GM18505 (cell line): ENCODE results near the gene TGFA.

Source experiments
- ATAC-seq: cut with Tn5 transposase; IDR thresholded peaks from one replicate; pipeline ENCODE4 v1.9.1; 2021; ENCODE audit not compliant: unreplicated experiment
- POLR2A ChIP-seq: IDR thresholded peaks from 4 replicates; pipeline ENCODE4 v1.6.1; 2011; ENCODE audit warnings: borderline replicate concordance; ENCODE audit not compliant: insufficient read depth, insufficient read length; ENCODE audit errors: extremely low read depth

Gene TGFA

DNA sequence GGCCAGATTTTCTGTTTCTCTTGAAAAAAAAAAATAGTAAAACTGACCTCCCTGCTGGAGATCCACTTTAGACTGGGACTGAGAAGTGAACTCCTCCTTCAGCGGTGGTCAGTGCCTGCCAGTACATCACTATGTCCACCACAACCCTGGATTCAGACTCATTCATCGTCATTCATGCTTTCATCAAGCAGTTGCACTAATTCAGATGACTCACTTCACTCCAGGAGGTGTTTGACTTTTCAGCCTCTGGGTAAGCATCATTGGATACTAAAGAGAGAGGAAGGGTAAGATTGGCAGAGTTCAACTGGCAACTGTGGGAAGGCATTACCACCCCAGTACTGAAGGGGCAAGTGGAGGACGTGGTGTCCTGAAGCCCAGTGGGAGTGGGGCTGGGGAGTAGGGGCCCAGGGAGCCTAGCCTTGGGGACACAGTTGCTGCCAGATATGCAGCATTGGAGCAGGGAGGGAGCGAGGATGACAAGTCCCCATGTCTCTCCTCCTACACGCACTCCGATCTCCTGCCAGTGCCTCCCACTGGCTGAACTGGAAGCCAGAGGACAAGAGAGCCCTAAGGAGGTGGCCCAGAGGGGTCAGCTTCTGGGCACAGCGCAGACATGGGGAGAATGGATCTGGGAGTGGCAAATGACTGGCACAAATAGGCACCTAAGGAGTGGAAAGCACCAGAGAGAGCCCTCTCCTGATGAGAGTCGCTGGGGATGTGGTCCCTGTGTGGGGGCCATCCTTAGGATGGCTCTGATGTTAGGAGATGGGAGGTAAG, 111.1 kb downstream of the TGFA start:
- TF ChIP-seq POLR2A: no peak
- no peak for ATAC-seq

- no peak for ATAC-seq
- TF ChIP-seq POLR2A: no peak
Observed at GRCh38 chr2:70440621-70441020, 113.0 kb downstream of the TGFA start.

GRCh38 chr2:70435138-70435537, 118.5 kb downstream of the TGFA start:
- no peak for ATAC-seq
- no peak for TF ChIP-seq POLR2A

DNA sequence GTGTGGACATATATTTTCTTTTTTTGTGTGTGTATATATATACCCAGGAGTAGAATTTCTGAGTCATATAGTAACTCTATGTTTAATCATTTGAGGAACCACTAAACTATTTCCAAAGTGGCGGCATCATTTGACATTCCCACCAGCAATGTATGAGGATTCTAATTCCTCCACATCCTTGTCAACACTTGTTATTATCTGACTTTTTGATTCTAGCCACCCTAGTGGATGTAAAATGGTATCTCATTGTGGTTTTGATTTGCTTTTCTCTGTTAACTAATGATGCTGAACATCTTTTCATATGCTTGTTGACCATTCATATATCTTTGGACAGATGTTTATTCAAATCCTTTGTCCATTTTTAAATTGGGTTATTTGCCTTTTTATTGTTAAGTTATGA, 120.3 kb downstream of the TGFA start:
- TF ChIP-seq POLR2A: no peak
- no peak for ATAC-seq

GRCh38 chr2:70431716-70432347, 121.8 kb downstream of the TGFA start:
- no peak for ATAC-seq
- TF ChIP-seq POLR2A: no peak

DNA sequence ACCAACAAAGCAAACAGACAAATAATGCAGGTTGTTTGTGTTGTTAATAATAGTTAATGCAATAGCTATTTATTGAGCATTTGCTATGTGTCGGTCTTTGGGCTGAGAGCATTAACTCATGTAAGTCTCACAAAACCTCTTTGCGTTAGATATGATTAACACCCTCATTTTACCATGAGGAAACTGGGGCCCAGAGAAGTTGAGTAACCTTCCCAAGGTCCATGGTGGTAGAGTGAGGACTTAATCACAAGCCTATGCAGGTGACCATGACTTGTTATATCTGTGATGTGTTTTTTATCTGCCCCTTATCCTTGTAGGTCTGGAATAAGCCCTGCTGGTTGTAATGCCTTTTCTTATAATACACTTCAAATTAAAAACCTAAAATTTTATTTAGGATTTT, 127.3 kb downstream of the TGFA start:
- no peak for TF ChIP-seq POLR2A
- ATAC-seq: no peak

DNA sequence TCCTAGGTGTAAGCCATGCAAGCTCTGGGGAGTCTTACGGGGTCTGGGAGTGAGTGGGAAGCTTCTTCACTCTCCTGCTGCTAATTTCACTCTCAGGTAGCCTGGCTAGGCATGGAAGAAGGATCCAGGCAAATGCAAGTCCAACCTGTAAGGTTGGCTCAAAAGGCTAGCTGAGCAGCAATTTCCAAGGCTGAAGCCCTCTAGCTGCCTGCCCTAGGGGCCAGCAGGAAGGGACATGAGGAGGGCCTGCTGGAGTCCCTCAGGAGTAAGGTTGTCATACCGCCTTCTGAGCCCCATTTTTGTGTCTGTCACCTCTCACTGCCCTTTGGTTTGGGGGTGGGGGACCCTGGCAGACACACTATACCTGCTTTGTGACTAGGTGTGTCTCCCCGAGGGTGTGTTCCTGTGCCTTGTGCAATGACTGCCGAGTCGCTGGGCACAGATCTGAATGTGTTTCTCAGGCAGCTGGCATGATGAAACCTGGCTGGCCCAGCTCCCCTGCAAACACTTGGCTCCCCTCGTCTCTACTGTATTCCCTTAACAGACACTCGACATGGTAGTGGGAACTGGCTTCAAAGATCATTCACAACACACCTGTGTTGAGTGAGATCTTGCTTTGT, 127.8 kb downstream of the TGFA start:
- TF ChIP-seq POLR2A: no peak
- no peak for ATAC-seq

DNA sequence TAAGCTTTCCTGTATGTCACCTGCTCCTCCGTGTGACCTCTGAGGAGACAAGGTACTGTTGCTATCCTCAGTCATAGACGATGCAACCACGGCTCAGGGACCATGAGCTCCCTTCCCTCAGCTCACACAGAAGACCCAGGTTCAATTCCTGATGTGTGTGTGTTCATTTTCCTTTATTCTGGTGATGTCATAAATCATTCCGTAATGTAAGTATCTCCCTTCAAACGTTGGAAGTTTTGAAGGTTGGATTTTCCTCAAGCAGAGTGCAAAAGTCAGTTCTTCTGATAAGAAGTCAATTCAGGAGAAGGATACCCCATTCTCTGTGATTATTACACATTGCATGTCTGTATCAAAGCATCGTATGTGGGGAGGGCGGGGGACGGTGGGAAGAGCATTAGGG, 132.9 kb downstream of the TGFA start:
- no peak for ATAC-seq
- no peak for TF ChIP-seq POLR2A

GRCh38 chr2:70420143-70420542, 133.5 kb downstream of the TGFA start:
- no peak for TF ChIP-seq POLR2A

DNA sequence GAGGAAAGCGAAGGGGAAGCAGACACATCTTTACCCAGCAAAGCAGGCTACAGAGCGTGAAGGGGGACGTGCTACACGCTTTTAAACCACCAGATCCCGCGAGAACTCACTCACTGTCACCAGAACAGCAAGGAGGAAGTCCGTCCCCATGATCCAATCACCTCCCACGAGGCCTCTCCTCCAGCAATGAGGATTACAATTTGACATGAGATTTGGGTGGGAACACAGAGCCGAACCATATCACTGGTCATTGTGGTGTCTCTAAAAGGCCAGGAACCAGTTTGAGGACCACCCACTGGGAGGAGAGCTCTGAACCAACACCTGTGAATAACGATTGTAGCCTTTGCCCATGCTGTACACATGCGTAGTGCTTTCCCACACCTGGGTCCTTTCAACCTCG, 135.1 kb downstream of the TGFA start:
- no peak for TF ChIP-seq POLR2A
- no peak for ATAC-seq

More at GRCh38 chr2:70420143-70420542, 133.5 kb downstream of the TGFA start:
- no peak for ATAC-seq

DNA sequence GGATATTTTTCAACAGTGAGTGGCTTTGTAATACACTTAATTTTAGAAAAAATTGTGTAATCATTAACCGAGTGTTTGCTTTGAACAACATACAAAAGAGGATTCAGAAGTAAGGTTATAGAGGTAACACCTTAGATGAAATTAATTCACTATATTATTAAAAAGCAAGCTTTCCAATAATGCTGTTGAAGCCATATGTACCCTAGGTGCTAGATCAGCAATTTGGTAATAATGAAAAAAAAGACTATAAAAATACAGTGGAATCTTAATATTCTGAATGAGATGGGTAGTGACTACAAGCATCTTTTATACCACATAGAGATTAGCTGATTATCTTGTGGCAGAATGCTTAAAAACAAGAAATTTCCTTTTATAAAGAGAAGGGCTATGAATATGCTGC, 136.6 kb downstream of the TGFA start:
- ATAC-seq: no peak
- TF ChIP-seq POLR2A: no peak

- ATAC-seq: no peak
- TF ChIP-seq POLR2A: no peak
Observed at GRCh38 chr2:70412294-70413070, 141.1 kb downstream of the TGFA start.

DNA sequence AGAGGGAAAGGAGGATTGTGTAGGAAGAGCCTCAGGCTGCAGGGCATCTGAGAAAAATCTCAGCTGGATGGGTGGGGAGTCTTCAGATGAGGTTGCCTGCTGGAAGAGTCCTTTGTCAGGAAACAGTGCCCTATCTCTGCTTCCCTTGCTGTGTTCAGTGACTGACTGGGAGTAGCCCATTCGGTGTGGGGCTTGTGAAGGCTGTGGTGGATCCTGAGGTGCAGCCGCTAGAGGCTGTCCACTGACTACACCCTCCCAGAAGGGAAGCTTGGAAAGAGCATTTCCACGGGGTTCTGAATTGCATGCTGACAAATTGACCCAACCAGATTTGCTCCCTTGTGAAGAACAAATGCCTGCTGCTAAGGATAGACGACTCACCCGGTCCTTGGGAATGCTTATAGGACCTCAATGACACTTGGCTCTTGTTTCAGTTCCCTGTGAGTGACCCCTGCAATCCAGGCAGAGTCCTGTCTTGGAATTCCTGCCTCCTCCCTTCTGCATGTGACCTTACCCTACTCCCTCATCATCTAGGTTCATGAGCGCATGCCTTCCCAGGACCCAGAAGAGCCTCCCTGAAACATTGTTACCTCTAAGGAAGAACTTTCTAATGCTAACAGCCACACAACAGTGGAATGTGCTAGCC, 142.0 kb downstream of the TGFA start:
- TF ChIP-seq POLR2A: no peak
- no peak for ATAC-seq
